GM12878 (cell line): ENCODE results near the gene CCNL1. TPM values are rescaled to one million over a fixed set of nuclear protein-coding genes. Genes with fewer than 3 reads are reported as not detected.

Experiments used
- ATAC-seq: fragments of 200-7000 bp; cut with Tn5 transposase; 3 replicates; pipeline ENCODE4 v1.9.1; 2020; ENCODE audit warnings: mild to moderate bottlenecking, moderate library complexity
- BruUV-seq: library from RNA; stranded (reverse); fragments of 400-500 nt; replicated peaks from 2 replicates; lab custom pipeline; 2021; lab: Mats Ljungman, UMichigan
- CTCF ChIA-PET: fragments of 300-600 bp; sonication (Branson Sonifier 250); formaldehyde crosslinking; extraction: SDS; loops from one replicate; lab custom pipeline; 2021; ENCODE audit warnings: inconsistent platforms; lab: Yijun Ruan, JAX
- POLR2A ChIA-PET: fragments of 350-600 bp; formaldehyde crosslinking; extraction: SDS; loops from one replicate; lab custom pipeline; 2021; ENCODE audit warnings: inconsistent platforms; lab: Charles Lee
- RAD21 ChIA-PET: fragments of 300-600 bp; sonication (Branson Sonifier 250); formaldehyde crosslinking; loops from one replicate; lab custom pipeline; 2023; ENCODE audit warnings: antibody characterized with exemption; ENCODE audit not compliant: unreplicated experiment; lab: Charles Lee
- SMC1A ChIA-PET: fragments of 300-600 bp; sonication (Branson Sonifier 250); formaldehyde crosslinking; loops from one replicate; lab custom pipeline; 2023; ENCODE audit not compliant: unreplicated experiment, uncharacterized antibody; lab: Charles Lee
- DNase-seq: peaks from one replicate; pipeline ENCODE4 v3.0.0-alpha.2; 2011; ENCODE audit warnings: low read depth, low spot score
- FAIRE-seq: peaks from 3 replicates; lab custom pipeline; 2011; peaks lifted over from hg19 to GRCh38; lab: Jason Lieb, UNC
- H2AFZ ChIP-seq: 2 replicates; pipeline ENCODE4 v1.6.0; 2011; ENCODE audit warnings: low read depth, low read length, control low read depth; ENCODE audit not compliant: control insufficient read depth
- H3K27ac ChIP-seq: 2 replicates; pipeline ENCODE4 v1.5.1; 2011; ENCODE audit warnings: control low read depth; ENCODE audit not compliant: control insufficient read depth, insufficient read depth
- H3K27me3 ChIP-seq, 2 experiments: replicated peaks in 1 of 2; 2 replicates each; pipeline versions ENCODE4 v1.6.0 to v1.6.1; 2011; ENCODE audit warnings: low read length in 1 of 2; ENCODE audit not compliant: control insufficient read depth in 2 of 2, insufficient read depth in 2 of 2
- H3K36me3 ChIP-seq, 2 experiments: 2 replicates each; pipeline ENCODE4 v1.5.1; 2011; ENCODE audit warnings: low read length in 1 of 2; ENCODE audit not compliant: control insufficient read depth in 2 of 2, insufficient read depth in 2 of 2
- H3K4me1 ChIP-seq: 2 replicates; pipeline ENCODE4 v1.6.1; 2011; ENCODE audit warnings: mild to moderate bottlenecking, low read length, moderate library complexity, mixed read lengths; ENCODE audit not compliant: control insufficient read depth, insufficient read depth
- H3K4me2 ChIP-seq: 2 replicates; pipeline ENCODE4 v1.6.0; 2011; ENCODE audit warnings: control low read depth; ENCODE audit not compliant: control insufficient read depth, insufficient read depth
- H3K4me3 ChIP-seq: fragments of 200-600 bp; sonication (generic); 2 replicates; pipeline ENCODE4 v1.5.1; 2016
- H3K79me2 ChIP-seq: 2 replicates; pipeline ENCODE4 v1.6.0; 2011; ENCODE audit warnings: low read length; ENCODE audit not compliant: control insufficient read depth, insufficient read depth
- H3K9ac ChIP-seq: 2 replicates; pipeline ENCODE4 v1.8.0; 2011; ENCODE audit warnings: low read length, control low read depth, mixed read lengths; ENCODE audit not compliant: control insufficient read depth, insufficient read depth
- H3K9me3 ChIP-seq: replicated peaks from 3 replicates; pipeline ENCODE4 v1.5.1; 2011; ENCODE audit warnings: mild to moderate bottlenecking, low read length; ENCODE audit not compliant: control insufficient read depth, insufficient read depth
- H4K20me1 ChIP-seq: 2 replicates; pipeline ENCODE4 v1.6.0; 2011; ENCODE audit not compliant: control insufficient read depth, insufficient read depth
- ATF3 ChIP-seq: IDR thresholded peaks from 2 replicates; pipeline ENCODE4 v1.6.1; 2011; ENCODE audit warnings: low read depth, mild to moderate bottlenecking, low read length, moderate library complexity, borderline replicate concordance; ENCODE audit errors: extremely low read depth
- CBFB ChIP-seq: IDR thresholded peaks from 2 replicates; pipeline ENCODE4 v1.6.1; 2016; ENCODE audit warnings: antibody characterized with exemption, low read depth
- CBX3 ChIP-seq: fragments of 200-600 bp; sonication (generic); IDR thresholded peaks from 2 replicates; pipeline ENCODE4 v1.6.1; 2016; ENCODE audit warnings: low read depth, borderline replicate concordance
- CREM ChIP-seq: IDR thresholded peaks from 2 replicates; pipeline ENCODE4 v1.6.1; 2014; ENCODE audit warnings: antibody characterized with exemption, low read depth
- HDAC2 ChIP-seq: fragments of 200-600 bp; sonication (generic); IDR thresholded peaks from 2 replicates; pipeline ENCODE4 v1.6.1; 2017
- IKZF2 ChIP-seq, 2 experiments: fragments of 450-650 bp; IDR thresholded peaks; 2 replicates each; pipeline ENCODE4 v1.6.1; 2017; ENCODE audit warnings: mild to moderate bottlenecking in 2 of 2, moderate library complexity in 2 of 2
- JUND ChIP-seq: IDR thresholded peaks from 2 replicates; pipeline ENCODE4 v1.6.1; 2012; ENCODE audit warnings: low read depth, mild to moderate bottlenecking, low read length, improper control_type of control experiment, moderate library complexity
- NR2C2 ChIP-seq: IDR thresholded peaks from 2 replicates; pipeline ENCODE4 v1.6.1; 2011; ENCODE audit warnings: borderline replicate concordance, low read depth; ENCODE audit not compliant: control insufficient read depth, insufficient read length
- NRF1 ChIP-seq: conservative IDR thresholded peaks from 2 replicates; pipeline ENCODE4 v1.6.1; 2011; ENCODE audit warnings: mild to moderate bottlenecking, low read depth, low read length, improper control_type of control experiment
- POLR2AphosphoS5 ChIP-seq: IDR thresholded peaks from 2 replicates; pipeline ENCODE4 v1.6.1; 2011; ENCODE audit warnings: mild to moderate bottlenecking, low read length, inconsistent platforms
- USF1 ChIP-seq: IDR thresholded peaks from 2 replicates; pipeline ENCODE4 v1.6.1; 2011; ENCODE audit warnings: borderline replicate concordance, low read depth, mild to moderate bottlenecking, moderate library complexity, mixed read lengths, low read length; ENCODE audit not compliant: insufficient read depth; ENCODE audit errors: extremely low read length
- USF2 ChIP-seq: IDR thresholded peaks from 2 replicates; pipeline ENCODE4 v1.6.1; 2011; ENCODE audit warnings: low read depth, low read length, improper control_type of control experiment, borderline replicate concordance
- WRNIP1 ChIP-seq: IDR thresholded peaks from 2 replicates; pipeline ENCODE4 v1.6.1; 2011; ENCODE audit warnings: low read depth, low read length, improper control_type of control experiment, borderline replicate concordance
- ZBTB4 ChIP-seq: fragments of 450-650 bp; formaldehyde crosslinking; IDR thresholded peaks from 2 replicates; pipeline ENCODE4 v1.4.0; 2022; ENCODE audit warnings: mild to moderate bottlenecking, moderate library complexity
- ZNF24 ChIP-seq: fragments of 450-650 bp; IDR thresholded peaks from 2 replicates; pipeline ENCODE4 v1.6.1; 2017; ENCODE audit warnings: antibody characterized with exemption, mild to moderate bottlenecking
- ZNF384 ChIP-seq: IDR thresholded peaks from 2 replicates; pipeline ENCODE4 v1.6.1; 2012; ENCODE audit warnings: low read depth, mild to moderate bottlenecking, low read length, improper control_type of control experiment, borderline replicate concordance
- ZZZ3 ChIP-seq: IDR thresholded peaks from 2 replicates; pipeline ENCODE4 v1.6.1; 2011; ENCODE audit warnings: low read depth; ENCODE audit not compliant: control insufficient read depth, insufficient read length
- WGBS: methylation state at CpG from one replicate; pipeline ENCODE4 v1.1.6; 2016; ENCODE audit warnings: low lambda C conversion rate; ENCODE audit not compliant: insufficient replicate concordance, insufficient coverage; ENCODE audit errors: missing lambda C conversion rate; 5-methylcytosine and 5-hydroxymethylcytosine counted together
- in situ Hi-C: fragments of 300-500 bp; cut with MboI; formaldehyde crosslinking; loops from 9 replicates; pipeline ENCODE4 v1.14.3; 2018; ENCODE audit warnings: mixed read lengths
- intact Hi-C: fragments of 100-400 bp; cut with micrococcal nuclease; formaldehyde crosslinking; loops from one replicate; pipeline ENCODE4 v1.14.2; 2022; ENCODE audit not compliant: unreplicated experiment
- polyA plus RNA-seq, 11 experiments: library from polyadenylated mRNA; depleted of rRNA in 4 of 11; unstranded in 6 of 11; stranded (reverse) in 5 of 11; fragments of >200 nt; fragmentation: Nextera tagmentation in 4 of 11; fragmentation: Illumina TruSeq in 1 of 11; extraction: Ambion mirVana in 4 of 11; extraction: Trizol in 1 of 11; gene quantifications; 1 replicate in 1 of 11; 2 replicates in 10 of 11; pipeline versions ENCODE4 v1.2.1 to v1.2.3, GENCODE V29; 2011 to 2016; ENCODE audit warnings: inconsistent platforms in 2 of 11, missing spikeins in 2 of 11, low read depth in 1 of 11
- total RNA-seq, 4 experiments: library from RNA; depleted of rRNA in 3 of 4; stranded (reverse); fragments of >200 nt in 3 of 4; fragmentation: Illumina TruSeq in 1 of 4; extraction: Trizol in 1 of 4; gene quantifications; 2 replicates each; pipeline versions ENCODE4 v1.2.1 to v1.2.3, GENCODE V29; 2013 to 2021

The CCNL1 gene
- total and polyA plus RNA-seq, 10 of the 15 experiments (the other 5 are each of a cell fraction or from before 2014, with no cell fraction given) = 22.2 to 174 (median 115) TPM

- intact Hi-C loops = no loop called here
- ATAC-seq (peak; percentile 79), FAIRE-seq (no peak), DNase-seq (no peak)
- H3K36me3 ChIP-seq = no peaks in the 10 kb centered on the region
- no peaks in the 10 kb centered on the region for H4K20me1 ChIP-seq
- no TSS peak for BruUV-seq
- H3K4me3 ChIP-seq = no peak overlapping the region
- RAD21 ChIA-PET = interaction anchor here (0.8 to 13.8 kb wide), 10 partner anchors 9 to 573 kb away, joined by 3 to 153 read pairs (median 4); partner anchors contain the start of gene SSR3
- H3K4me2 ChIP-seq = peak overlapping the region; percentile 20
- H3K27me3 ChIP-seq = no peaks in the 10 kb centered on the region
- POLR2A ChIA-PET = interaction anchor here (0.9 to 3.5 kb wide), 6 partner anchors 10 to 47 kb away, joined by 3 to 15 read pairs (median 4); no protein-coding TSS in a partner anchor
- SMC1A ChIA-PET = interaction anchor here (0.6 to 10.3 kb wide), 12 partner anchors 8 to 481 kb away, joined by 3 to 85 read pairs (median 11); no protein-coding TSS in a partner anchor
- H3K9me3 ChIP-seq = no peaks in the 10 kb centered on the region
- H3K79me2 ChIP-seq = no peaks in the 10 kb centered on the region
- in situ Hi-C loops = loop anchor here (25.0 kb wide), 1 partner anchor 966 kb away; no protein-coding TSS in a partner anchor
- peak overlapping the region; percentile 86 for H2AFZ ChIP-seq
- peaks cover 30% of the 10 kb centered on the region for H3K4me1 ChIP-seq
- H3K27ac ChIP-seq = 0 out of 2 replicates have a peak overlapping the region, but pooled peaks have one; percentile 9
- WGBS = 38% methylated on average over 8 of the region's 8 CpGs
- CTCF ChIA-PET = interaction anchor here (1.3 to 32.0 kb wide), 4 partner anchors 9 to 442 kb away, joined by 4 to 939 read pairs (median 20); no protein-coding TSS in a partner anchor
- no peak overlapping the region; the same call in 1 of the 2 replicates for H3K9ac ChIP-seq
- TF ChIP-seq ZZZ3 (no peak), USF1 (peak; percentile 33), JUND (no peak), WRNIP1 (no peak), HDAC2 (no peak), IKZF2 (IDR thresholded peaks at IDR 0.05) (no peak), NR2C2 (no peak), ZNF384 (peak; percentile 43; the same call in 1 of the 2 replicates), ZBTB4 (CRISPR knock-in tag) (no peak), NRF1 (no peak), ZNF24 (no peak), USF2 (no peak; the same call in 1 of the 2 replicates), CBFB (no peak), CBX3 (no peak), CREM (no peak), POLR2AphosphoS5 (0 out of 2 replicates have a peak, but pooled peaks have one; percentile 34), ATF3 (no peak)
Measured at GRCh38 chr3:157127831-157128767, 31.8 kb downstream of the CCNL1 start.
